Forelimb muscle (tissue), 1 donor: ENCODE measurements around the gene OCIAD1. TPM values are rescaled to one million over a fixed set of nuclear protein-coding genes. Genes with fewer than 3 reads are reported as not detected.
"Not testable (repeated sequence)": the region's sequence is repeated elsewhere in the genome, so short reads cannot be mapped to it uniquely, and the experiment has no call there.

Source experiments
- DNase-seq: peaks from one replicate; pipeline ENCODE4 v3.0.0-alpha.2; 2013; ENCODE audit warnings: low read depth
- polyA plus RNA-seq: library from polyadenylated mRNA; unstranded; fragments of 120-200 nt; gene quantifications from one replicate; pipeline ENCODE4 v1.2.1, GENCODE V29; 2013; ENCODE audit not compliant: insufficient read length

OCIAD1 gene
- polyA plus RNA-seq, 1 donor = 208 TPM

DNA sequence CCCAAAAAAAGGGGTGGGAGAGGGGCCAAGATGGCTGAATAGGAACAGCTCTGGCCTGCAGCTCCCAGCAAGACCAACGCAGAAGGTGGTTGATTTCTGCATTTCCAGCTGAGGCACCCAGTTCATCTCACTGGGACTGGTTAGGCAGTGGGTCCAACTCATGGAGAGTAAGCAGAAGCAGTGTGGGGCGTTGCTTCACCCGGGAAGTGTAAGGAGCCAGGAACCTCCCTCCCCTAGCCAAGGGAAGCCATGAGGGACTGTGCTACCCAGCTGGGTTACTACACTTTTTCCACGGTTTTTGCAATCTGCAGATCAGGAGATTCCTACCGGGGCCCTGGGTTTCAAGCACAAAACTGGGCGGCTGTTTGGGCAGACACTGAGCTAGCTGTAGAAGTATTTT lies 13.9 kb upstream of the OCIAD1 start:
- no peak for DNase-seq

GRCh38 chr4:48821431-48821830 lies 9.5 kb upstream of the OCIAD1 start:
- DNase-seq = not testable (repeated sequence)

- DNase-seq = no peak
Measured at GRCh38 chr4:48827622-48828021, 3.3 kb upstream of the OCIAD1 start.

DNA sequence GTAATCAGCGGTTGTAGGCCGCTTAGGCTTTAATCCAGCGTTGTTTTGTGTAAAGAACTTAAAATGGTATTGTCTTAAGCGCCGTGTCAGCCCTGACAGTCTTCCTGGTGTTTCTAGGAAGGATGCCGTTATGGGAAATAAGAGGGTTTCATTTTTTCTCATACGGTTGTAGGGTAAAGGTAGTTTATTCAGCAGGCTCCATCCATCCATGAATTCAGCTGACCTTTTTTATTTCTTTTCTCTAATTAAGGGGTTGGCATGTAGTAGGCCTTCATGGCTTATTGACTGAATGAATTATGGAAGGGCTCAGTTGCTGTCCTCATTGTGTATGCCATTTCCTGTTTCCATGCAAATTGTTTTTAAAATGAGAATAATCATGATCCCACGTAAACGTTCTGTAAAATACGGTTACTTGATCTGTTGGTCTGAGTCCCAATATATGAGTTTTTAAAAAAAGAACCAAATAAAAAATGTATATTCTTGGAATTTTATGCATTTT lies 693 bp downstream of the OCIAD1 start:
- no peak for DNase-seq

DNA sequence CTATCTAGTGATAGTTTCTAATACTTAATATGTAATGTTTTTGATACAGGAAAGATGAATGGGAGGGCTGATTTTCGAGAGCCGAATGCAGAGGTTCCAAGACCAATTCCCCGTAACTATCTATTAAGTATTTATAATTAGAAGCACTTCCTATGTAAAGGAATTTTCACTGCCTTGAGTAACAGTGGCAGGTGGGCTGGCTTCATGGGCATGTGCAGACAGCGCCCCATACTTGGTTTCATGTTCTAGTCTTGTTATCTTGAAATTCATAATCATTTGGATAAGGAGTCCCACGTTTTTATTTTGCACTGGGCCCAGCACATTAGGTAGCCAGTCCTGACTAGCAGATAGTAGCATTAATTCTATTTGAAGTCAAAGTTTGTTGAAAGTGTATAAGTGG lies 1.7 kb downstream of the OCIAD1 start:
- no peak for DNase-seq

DNA sequence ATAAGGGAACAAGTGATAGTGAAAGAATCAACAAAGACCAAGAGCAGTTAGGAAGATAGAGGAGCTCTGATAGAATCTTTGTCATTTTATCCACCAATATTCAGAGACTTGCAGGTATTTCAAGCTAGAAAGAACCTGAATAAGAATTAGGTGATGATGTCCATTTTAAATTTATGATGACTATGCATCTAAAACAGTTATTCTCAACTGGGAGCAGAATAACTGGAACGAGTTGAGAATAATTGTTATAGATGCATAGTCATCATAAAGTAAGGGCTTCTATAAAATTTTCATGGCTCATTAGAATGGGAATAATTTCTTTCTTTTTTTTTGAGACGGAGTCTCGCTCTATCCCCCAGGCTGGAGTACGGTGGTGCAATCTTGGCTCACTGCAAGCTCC lies 5.8 kb downstream of the OCIAD1 start:
- no peak for DNase-seq

GRCh38 chr4:48841045-48841827 lies 10.3 kb downstream of the OCIAD1 start:
- no peak for DNase-seq

DNA sequence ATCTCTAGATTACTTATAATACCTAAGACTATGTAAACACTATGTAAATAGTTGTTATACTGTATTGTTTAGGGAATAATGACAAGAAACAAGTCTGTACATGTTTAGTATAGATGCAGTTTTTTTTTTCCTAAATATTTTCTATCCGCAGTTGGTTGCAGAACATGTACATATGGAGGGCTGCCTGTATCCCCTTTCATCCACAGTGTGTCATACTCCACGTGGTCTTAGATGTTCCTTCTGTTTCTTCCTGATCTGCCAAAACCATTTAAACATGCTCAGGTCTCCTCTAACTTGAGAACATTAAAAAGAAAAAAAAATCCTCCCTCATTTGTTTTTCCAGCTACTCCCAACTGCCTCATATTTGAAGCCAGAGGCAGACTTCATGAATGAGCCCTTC lies 14.0 kb downstream of the OCIAD1 start:
- DNase-seq = no peak

- not testable (repeated sequence) for DNase-seq
Measured at GRCh38 chr4:48848799-48849198, 17.9 kb downstream of the OCIAD1 start.

DNA sequence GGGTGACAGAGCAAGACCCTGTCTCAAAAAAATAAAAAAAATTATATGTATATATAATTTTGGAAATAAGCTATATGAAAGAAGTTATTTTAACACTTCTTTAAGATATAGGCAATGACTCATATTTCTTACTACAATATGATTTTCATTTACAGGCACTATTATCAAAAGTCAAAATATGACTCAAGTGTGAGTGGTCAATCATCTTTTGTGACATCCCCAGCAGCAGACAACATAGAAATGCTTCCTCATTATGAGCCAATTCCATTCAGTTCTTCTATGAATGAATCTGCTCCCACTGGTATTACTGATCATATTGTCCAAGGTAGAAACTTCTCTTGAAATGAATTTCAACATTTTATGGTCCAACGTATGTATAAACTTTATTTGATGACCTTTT lies 20.8 kb downstream of the OCIAD1 start:
- no peak for DNase-seq

DNA sequence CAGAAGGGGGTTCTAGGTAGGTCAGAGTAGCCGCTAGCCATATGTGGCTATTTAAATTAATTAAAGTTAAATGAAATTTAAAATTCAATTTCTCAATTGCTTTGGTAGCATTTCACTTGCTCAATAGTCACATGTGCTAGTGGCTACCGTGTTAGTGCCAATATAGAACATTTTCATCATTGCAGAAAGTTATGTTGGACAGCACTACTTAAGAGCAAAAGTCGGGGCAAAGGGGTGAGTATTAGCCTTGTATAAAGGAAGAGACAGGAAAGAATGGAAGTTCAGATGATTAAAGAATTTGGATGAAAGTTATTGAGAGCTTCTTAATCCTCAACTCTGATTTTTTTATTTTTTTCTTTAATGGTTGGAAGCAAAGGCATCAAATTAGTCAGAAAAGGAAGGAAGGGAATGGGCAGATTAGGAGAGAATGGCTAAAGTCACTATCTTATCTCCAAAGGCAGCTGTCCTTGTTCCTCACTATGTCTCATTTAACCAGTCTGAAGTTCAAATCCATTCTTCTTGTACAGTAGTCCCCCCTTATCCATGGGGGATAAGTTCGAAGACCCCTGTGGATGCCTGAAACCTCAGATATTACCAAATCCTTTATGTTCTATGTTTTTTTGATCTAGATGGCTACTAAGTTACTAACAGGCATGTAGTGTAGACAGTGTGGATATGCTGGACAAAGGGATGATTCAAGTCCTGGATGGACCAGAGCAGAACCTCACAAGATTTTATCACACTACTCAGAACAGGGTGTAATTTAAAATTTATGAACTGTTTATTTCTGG lies 22.9 kb downstream of the OCIAD1 start:
- no peak for DNase-seq

DNA sequence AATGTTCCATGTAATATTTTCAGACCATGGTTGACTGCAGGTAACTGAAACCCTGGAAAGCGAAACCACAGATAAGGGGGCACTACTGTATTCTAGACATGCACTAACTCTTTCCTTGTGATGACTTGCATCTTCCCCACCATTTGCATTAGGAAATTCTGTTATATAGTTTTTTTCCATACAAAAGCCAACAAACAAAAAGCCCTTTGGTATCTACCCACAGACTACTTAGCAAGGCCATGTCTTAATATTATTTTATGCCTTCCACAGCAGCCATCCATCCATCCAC lies 23.5 kb downstream of the OCIAD1 start:
- no peak for DNase-seq

GRCh38 chr4:48854982-48855381 lies 24.1 kb downstream of the OCIAD1 start:
- DNase-seq = no peak

DNA sequence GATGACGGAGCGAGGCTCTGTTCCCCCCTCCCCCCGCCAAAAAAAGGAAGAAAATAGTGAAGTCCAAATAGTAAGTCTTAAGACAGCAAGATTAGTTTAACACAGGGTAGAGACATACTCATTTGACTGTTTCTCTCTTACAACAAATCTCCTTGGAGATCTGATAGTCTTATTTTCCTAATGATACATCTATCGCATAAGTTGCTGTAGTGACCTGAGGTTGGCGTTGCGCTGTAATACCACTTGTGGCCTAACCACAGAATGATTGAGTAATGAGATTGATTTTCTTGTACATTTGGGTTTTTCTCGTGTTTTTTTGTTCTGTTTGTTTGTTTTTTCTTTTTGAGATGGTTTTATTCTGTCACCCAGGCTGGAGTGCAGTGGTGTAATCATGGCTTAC lies 27.2 kb downstream of the OCIAD1 start:
- DNase-seq = no peak

DNA sequence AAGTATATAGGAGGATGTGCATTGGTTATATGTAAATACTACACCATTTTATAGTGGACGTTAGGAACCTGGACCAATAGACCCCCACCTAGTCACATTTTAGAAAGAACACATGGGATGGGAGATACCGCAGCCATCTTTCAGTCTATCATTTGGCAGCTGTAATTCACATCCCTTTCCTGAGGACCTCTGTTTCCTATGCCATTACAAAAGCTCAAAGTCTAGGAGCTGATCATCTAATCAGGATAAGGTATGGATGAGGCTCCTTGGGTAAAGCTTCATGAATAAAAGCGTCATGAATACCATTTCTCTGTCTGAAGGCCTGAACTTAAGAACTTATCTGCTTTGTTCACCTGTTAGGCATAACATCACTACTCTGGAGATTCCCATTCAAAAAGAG lies 31.1 kb downstream of the OCIAD1 start:
- DNase-seq = no peak

DNA sequence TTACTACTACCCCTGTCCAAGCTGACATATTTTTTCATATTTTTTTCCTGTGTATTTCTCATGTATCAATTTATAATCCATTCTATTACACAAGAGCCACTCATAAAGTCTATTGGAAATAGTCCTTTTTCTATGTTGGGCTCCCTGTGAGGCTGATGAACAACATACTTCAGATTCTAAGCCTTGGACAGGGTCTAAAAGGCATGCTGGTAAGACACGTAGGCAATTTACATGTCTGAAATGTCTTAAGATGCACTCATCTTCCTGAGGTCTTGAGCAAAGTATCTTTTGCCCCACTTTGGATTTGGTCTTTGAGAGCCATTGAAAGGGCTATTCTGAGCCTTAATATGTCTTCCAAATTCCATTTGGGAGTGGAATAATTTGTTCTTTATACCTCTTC lies 31.8 kb downstream of the OCIAD1 start:
- DNase-seq = no peak

DNA sequence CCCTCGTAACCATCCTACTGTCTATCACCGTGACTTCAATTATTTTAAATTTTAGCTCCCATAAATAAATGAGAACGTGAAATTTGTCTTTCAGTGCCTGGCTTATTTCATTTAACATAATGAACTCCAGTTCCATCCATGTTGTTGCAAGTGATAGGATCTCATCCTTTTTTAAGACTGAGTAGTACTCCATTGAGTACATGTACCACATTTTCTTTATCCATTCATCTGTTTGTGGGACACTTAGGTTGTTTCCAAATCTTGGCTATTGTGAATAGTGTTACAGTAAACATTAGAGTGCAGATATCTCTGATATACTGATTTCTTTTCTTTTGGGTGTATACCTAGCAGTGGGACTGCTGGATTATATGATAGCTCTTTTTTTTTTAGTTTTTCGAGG lies 32.8 kb downstream of the OCIAD1 start:
- no peak for DNase-seq

- not testable (repeated sequence) for DNase-seq
Measured at GRCh38 chr4:48864696-48865095, 33.8 kb downstream of the OCIAD1 start.

DNA sequence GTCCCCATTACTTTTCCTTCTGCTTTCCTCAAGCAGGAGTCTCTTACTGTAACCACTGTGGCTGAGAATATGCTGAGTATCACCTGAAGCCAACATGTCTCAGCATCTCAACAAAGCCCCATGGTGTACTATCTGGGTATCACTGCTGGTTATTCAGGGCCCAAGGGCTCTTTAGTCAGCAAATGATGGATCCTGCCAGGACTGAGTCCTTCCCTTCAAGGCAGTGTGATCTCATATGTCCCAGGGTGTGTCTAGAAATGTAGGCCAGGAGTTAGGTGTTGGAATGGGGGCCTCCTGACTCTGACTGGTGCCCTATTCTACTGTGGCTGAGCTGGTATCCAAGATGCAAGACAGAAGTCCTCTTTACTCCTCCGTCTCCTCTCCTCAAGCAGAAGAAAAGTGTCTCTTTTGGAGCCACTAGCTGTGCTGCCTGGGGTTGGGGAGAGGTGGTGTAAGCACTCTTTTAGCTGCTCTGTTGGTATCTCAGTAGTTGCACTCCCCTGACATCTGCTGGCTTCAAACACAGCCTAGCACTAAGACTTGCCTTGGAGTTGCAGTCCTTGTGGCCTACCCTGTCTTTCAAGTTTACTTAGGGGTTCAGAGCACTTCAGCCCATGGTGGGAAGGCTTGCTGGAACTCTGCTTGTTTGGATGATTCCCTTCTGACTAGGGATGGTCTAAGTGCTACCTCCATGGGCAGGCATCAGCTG lies 47.1 kb downstream of the OCIAD1 start:
- no peak for DNase-seq

DNA sequence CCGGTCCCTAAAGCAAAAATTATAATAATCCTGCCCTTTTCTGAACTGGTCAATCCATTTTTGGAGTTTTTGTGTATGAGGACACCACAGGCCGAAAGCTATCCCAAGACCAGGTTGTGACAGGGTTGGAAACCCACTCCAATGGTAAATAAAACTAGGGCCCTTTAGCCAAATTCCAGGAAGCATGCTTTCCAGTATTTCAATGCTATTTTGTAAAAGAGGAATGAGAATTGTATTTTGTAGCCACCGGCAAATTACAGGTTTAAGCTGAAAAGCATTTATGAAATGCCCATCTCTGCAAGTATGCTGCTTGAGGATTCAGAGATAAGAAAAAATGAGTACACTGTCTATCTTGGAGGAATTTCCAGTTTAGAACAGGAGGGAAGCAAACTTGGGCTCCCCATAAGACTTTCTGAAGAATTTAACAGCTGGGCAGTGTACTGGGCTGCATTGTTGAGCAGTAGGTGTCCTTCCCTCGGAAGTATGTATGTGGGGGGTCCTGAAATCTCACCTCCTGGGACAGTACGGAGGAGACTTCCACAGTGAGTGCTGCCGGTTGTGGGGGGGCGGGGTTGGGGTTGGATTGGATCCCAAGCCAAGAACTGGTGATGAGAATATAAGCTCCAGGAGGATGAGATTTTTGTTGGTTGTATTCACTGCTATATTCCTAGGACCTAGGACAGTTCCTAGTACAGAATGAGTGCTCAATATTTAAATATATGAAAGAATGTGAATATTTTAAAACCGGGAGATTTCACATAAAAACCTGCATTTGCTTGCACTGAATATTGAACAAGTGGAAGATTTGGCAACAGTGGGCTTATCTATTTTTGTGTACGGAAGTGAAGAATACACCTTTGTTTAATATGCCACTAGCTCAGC lies 48.9 kb downstream of the OCIAD1 start:
- no peak for DNase-seq

DNA sequence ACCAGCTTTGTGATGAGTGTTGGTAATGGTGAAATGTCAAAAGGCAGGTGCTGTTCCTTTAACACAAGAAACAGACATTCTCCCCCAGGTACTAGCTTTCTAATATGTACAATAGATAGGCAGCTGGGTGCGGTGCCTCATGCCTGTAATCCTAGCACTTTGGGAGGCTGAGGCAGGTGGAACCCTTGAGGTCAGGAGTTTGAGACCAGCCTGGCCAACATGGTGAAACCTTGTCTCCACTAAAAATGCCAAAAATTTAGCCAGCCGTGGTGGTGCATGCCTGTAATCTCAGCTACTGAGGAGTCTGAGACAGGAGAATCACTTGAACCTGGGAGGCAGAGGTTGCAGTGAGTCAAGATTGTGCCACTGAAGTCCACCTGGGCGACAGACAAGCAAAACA lies 50.8 kb downstream of the OCIAD1 start:
- DNase-seq = not testable (repeated sequence)

DNA sequence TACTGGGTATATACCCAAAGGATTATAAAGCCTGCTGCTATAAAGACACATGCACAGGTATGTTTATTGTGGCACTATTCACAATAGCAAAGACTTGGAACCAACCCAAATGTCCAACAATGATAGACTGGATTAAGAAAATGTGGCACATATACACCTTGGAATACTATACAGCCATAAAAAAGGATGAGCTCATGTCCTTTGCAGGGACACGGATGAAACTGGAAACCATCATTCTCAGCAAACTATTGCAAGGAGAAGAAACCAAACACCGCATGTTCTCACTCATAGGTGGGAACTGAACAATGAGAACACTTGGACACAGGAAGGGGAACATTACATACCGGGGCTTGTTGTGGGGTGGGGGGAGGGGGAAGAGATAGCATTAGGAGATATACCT lies 58.9 kb downstream of the OCIAD1 start:
- DNase-seq = not testable (repeated sequence)
